Activated CD8-positive, alpha-beta memory T cell treated with anti-CD3 and anti-CD28 coated beads for 36 hours (primary cell): ENCODE results near the gene RHBDD3. TPM values are rescaled to one million over a fixed set of nuclear protein-coding genes. Genes with fewer than 3 reads are reported as not detected.

Source experiments
- CTCF ChIA-PET: fragments of 350-600 bp; sonication (Branson Sonifier 250); formaldehyde crosslinking; loops from one replicate; lab custom pipeline; 2021; ENCODE audit warnings: antibody characterized with exemption; lab: Charles Lee
- POLR2A ChIA-PET: fragments of 350-600 bp; sonication (Branson Sonifier 250); formaldehyde crosslinking; loops from one replicate; lab custom pipeline; 2021; ENCODE audit warnings: antibody characterized with exemption; lab: Charles Lee
- total RNA-seq, 2 experiments: library from RNA; stranded (reverse); gene quantifications; one replicate each; pipeline ENCODE4 v1.2.3, GENCODE V29; 2021

The RHBDD3 gene
- total RNA-seq, 2 experiments from 2014 or later, result 39.6 to 40.0 TPM

DNA sequence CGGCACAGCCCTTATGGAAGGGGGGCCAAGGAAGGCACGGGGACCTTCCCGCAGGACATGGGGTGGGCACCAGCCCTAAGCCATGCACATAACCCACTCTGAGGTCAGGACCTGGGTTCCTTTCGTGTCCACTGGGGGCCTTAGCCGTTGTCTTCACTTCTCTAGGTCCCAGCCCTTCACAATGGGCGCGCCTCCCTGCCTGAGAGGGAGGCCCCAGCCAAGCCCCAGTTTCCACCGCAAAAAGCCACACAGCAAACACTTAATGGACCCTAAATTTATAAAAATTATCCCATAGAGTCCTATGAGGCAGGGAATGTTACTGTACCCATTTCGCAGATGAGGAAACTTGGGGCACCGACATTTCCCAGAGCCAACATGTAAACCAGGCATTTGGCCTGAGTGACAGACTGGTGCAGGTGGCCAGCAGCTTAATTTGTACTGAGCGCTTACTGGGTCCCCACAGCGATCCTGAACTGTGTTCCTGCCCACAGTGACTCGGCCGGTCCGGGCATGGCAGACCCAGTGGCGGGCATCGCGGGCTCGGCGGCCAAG, 39.9 kb upstream of the RHBDD3 start:
- CTCF ChIA-PET, result no interaction called here

DNA sequence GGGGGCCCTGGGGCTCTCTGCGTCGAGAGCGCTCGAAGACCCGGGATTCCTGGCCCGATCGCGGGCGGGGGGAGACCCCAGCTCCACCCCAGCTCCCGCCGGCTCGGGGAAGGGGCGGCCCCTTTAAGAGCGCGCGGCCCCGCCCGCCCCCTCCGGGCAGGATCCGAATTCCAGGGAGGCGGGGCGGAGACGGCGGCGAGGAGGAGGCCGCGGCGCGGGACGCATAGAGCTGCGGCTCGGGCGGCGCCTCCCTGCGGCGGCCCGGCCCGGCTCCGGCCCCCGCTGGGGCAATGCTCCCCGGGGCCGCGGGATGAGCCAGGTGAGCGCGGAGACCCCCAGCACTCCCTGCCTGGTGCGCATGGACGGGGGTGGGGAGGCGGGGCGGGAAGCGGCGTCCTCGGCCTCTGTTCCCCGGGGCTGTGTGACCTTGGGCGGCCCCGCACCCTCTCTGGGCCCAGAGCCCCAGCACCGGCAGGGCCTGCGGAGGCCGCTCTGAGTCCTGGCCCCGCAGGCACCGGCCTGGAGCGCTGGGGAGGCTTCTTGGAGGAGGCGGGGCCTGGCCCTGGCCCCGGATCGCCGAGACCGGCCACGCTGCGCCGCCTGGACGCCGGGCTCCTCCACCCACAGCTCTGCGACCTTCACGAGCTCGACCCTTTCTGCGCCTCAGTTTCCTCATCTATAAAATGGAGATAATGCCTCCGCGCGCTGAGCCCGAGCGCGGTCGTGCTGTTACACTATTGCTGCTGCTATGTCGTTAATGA, 39.2 kb upstream of the RHBDD3 start:
- ChIA-PET POLR2A (no interaction called here), CTCF (no interaction called here)

More for the DNA sequence above, 39.9 kb upstream of the RHBDD3 start:
- POLR2A ChIA-PET, result no interaction called here

DNA sequence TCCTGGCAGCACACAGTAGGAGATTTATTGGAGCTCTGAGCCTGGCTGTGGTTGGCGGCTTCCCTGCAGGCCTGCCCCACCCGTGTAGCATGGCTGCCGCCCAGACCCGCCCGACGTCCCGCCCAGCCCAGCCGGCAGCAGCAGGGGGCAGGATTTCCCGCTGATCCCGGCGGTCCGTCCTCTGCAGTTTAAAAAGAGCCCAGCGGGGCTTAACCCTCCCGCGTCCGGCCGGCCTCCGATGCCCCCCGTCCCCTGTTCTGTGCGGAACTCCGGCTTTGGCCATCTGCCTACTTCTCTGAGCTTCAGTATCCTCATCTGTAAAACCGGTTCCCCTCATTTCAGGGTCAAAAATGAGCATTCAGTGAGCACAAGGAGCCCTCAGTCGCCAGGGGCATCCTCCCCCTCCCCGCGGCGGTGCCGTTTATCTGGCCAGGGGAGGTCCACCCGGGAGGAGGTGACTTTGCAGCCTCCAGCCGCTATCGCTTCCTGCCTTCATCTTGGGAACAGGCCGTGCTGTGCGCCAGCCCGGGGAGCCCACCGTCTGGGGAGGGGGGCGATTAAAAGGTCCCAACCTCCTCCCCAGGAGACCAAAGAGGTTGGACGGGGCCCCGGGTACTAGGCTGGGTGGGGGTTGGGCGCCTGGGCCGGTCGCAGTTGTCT, 38.5 kb upstream of the RHBDD3 start, which contains the start of gene GAS2L1:
Gene GAS2L1 (plus strand): TSS at position 476 of the 660 bp plus-strand sequence. CDS start 1,456 bp downstream, outside the sequence.
- POLR2A ChIA-PET, result no interaction called here
- CTCF ChIA-PET, result interaction anchor here (1.1 kb wide), 2 partner anchors 8 to 12 kb away, joined by 3 to 4 read pairs; no protein-coding TSS in a partner anchor

GRCh38 chr22:29305836-29306174, 38.0 kb upstream of the RHBDD3 start:
- ChIA-PET CTCF (interaction anchor here (0.7 to 1.1 kb wide), 3 partner anchors 8 to 1369 kb away, joined by 3 to 4 read pairs (median 3); no protein-coding TSS in a partner anchor), POLR2A (no interaction called here)

GRCh38 chr22:29302681-29303465, 35.1 kb upstream of the RHBDD3 start:
- POLR2A ChIA-PET, result interaction anchor here (0.5 kb wide), 1 partner anchor 1052 kb away, joined by 4 read pairs; no protein-coding TSS in a partner anchor
- CTCF ChIA-PET, result interaction anchor here (2.6 kb wide), 1 partner anchor 10 kb away, joined by 7 read pairs; no protein-coding TSS in a partner anchor

DNA sequence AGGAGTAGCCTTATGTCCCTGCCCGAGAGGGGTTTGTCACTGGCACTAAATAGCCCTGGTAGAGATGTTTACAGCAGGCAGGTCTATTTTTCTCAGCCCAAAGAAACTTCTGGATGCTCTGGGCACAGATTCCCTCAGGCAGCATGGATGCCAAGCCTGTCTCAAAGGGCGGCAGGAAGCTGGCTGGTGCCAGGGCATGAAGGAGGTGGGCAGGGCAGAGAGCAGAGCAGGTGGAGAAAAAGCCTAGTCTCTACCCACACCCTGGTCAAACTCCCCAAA, 34.6 kb upstream of the RHBDD3 start:
- ChIA-PET CTCF (no interaction called here), POLR2A (interaction anchor here (0.5 kb wide), 1 partner anchor 1053 kb away, joined by 4 read pairs; no protein-coding TSS in a partner anchor)

DNA sequence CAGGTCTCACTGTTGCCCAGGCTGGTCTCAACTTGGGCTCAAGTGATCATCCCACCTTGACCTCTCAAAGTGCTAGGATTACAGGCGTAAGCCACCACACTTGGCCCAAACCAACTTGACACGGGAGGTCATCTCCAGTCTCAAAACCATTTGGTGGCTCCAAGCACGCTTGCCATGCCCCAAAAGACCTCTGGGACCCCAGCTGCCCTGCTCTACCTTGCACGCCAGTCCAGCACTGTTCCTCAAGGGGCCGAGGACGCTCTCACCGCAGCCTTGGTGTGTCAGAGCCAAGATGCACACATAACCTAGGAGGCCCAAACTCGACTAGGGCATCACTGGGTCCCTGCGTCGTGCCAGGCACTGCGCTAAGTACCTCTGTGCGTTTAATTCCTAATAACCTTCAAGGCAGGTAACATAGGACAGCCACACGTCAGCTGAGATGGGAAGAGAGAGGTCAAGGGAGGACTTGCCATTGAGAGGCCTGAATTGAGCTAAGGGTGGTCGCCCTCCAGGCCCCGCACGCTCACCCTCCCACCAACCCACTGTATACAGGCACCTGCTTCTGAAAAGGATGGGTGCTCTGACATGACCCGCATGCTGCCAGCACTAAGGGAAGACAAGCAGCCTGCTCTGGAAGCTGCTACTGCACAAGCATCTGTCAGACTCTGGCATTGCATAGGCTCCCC, 34.1 kb upstream of the RHBDD3 start:
- ChIA-PET POLR2A (no interaction called here), CTCF (no interaction called here)

GRCh38 chr22:29300807-29301601, 33.2 kb upstream of the RHBDD3 start:
- ChIA-PET CTCF (no interaction called here), POLR2A (no interaction called here)

GRCh38 chr22:29300467-29300806, 32.7 kb upstream of the RHBDD3 start:
- CTCF ChIA-PET, result no interaction called here
- POLR2A ChIA-PET, result no interaction called here

DNA sequence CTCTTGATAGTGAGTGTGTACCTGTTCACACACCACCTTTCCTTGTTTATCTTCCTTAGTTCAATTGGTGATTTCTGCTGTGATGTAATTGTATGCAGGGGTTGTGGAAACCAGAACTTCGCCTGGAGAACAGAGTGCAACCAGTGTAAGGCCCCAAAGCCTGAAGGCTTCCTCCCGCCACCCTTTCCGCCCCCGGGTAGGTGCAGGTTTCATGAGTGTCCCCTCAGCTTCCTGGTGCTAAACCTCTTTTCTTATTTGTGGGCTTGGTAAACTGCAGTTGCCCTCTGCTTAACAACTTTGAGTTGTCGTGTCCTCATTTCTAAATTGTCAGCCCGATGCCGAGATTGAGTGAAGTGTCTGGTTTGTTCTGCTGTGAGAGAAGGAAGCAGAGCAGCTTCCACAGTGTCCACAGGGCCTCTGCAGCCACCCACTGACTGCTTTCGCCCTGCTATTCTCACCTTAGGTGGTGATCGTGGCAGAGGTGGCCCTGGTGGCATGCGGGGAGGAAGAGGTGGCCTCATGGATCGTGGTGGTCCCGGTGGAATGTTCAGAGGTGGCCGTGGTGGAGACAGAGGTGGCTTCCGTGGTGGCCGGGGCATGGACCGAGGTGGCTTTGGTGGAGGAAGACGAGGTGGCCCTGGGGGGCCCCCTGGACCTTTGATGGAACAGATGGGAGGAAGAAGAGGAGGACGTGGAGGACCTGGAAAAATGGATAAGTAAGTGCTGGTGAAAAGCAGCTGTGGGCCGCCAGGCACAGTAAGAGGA, 31.5 kb upstream of the RHBDD3 start:
- ChIA-PET POLR2A (no interaction called here), CTCF (interaction anchor here (0.6 to 1.5 kb wide), 2 partner anchors 14 to 19 kb away, joined by 3 read pairs; no protein-coding TSS in a partner anchor)

- CTCF ChIA-PET, result interaction anchor here (1.5 kb wide), 1 partner anchor 14 kb away, joined by 3 read pairs; no protein-coding TSS in a partner anchor
These were observed 30.9 kb upstream of the RHBDD3 start for GRCh38 chr22:29298641-29299040.

DNA sequence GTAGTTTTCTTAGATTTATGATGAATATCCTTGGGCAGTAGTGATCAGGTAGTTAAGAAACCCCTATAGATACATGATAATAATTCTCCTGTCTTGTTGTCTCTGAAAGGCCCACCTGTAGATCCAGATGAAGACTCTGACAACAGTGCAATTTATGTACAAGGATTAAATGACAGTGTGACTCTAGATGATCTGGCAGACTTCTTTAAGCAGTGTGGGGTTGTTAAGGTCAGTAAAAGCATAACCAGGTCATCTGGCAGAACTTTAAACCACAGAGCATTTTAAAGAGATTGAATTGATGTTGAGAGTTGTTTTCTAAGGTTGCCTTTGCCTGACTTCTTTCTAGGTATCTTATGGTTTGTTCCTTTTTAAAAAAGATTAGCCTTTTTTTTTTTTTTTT, 24.6 kb upstream of the RHBDD3 start:
- POLR2A ChIA-PET, result no interaction called here
- CTCF ChIA-PET, result no interaction called here

More at GRCh38 chr22:29298641-29299040, 30.9 kb upstream of the RHBDD3 start:
- POLR2A ChIA-PET, result no interaction called here

DNA sequence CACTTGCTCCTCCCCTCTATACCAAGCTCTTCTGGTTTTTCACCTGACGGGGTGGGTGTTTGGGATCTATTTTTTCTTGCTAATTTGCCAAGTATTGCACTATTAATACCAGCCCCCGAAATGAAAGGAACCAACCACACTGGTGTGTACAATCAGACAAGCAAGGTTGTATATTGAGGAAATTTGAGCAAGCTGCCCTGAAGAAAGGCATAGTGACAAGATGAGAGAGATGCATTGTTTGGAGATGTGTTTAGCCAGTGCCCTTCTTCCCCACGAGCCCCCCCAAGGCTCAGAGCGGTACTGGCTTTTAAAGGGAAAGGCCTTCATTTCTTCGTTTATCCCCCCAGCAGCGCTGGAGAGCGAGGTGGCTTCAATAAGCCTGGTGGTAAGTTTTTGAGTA, 23.4 kb upstream of the RHBDD3 start:
- CTCF ChIA-PET, result no interaction called here
- POLR2A ChIA-PET, result no interaction called here

- ChIA-PET CTCF (no interaction called here), POLR2A (no interaction called here)
These were observed 22.3 kb upstream of the RHBDD3 start for GRCh38 chr22:29290061-29290460.

DNA sequence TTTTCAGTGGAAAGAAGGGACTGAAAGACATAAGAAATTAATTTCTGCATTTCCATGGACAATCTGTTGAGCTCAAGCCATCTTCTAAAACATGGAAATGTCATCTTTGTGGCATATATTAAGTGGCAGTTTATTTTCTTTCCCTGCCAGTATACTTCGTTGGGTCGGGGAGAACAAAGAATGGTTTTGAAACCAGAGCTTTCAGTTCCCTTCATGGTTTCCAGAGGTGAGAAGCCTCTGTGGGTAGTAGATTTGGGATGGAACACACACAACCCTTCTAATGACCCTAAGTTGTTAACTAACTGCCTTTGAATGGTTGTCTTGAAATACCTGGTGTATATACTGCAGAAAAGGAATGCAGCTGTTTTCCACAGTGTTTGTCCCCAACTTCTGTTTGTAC, 21.1 kb upstream of the RHBDD3 start:
- ChIA-PET CTCF (no interaction called here), POLR2A (no interaction called here)

DNA sequence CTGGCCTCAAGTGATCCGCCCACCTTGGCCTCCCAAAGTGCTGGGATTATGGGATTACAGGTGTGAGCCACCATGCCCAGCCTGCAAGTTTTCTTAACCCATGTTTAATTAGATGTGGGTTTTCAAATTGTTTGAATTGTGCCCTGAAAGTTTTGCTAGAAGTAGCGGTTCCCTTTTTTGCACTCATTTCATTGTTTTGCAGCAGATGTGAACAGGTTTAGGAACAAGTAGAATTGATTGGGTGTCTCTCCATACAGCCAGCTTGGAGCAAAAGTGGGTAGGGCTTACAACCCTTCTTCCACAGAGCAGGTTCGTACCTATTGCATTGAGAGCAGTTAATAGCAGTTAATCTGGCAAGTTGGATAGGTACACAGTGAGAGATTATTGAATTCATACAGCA, 16.4 kb upstream of the RHBDD3 start:
- CTCF ChIA-PET, result interaction anchor here (1.0 kb wide), 1 partner anchor 11 kb away, joined by 3 read pairs; no protein-coding TSS in a partner anchor

GRCh38 chr22:29277927-29278326, 10.1 kb upstream of the RHBDD3 start:
- ChIA-PET CTCF (no interaction called here), POLR2A (interaction anchor here (0.7 kb wide), 1 partner anchor 31 kb away, joined by 3 read pairs; no protein-coding TSS in a partner anchor)

More for the DNA sequence above, 16.4 kb upstream of the RHBDD3 start:
- POLR2A ChIA-PET, result interaction anchor here (1.1 kb wide), 1 partner anchor 8 kb away, joined by 3 read pairs; no protein-coding TSS in a partner anchor
